Activated CD4-positive, CD25-positive, alpha-beta regulatory T cell treated with anti-CD3 and anti-CD28 coated beads, Interleukin-2, amount 50 U/mL, for 16 hours (primary cell): ENCODE measurements around the gene CHPF2.

Experiments
- DNase-seq: peaks from one replicate; pipeline ENCODE4 v3.0.0-alpha.2; 2020; ENCODE audit warnings: low read depth, low spot score

Gene CHPF2

DNA sequence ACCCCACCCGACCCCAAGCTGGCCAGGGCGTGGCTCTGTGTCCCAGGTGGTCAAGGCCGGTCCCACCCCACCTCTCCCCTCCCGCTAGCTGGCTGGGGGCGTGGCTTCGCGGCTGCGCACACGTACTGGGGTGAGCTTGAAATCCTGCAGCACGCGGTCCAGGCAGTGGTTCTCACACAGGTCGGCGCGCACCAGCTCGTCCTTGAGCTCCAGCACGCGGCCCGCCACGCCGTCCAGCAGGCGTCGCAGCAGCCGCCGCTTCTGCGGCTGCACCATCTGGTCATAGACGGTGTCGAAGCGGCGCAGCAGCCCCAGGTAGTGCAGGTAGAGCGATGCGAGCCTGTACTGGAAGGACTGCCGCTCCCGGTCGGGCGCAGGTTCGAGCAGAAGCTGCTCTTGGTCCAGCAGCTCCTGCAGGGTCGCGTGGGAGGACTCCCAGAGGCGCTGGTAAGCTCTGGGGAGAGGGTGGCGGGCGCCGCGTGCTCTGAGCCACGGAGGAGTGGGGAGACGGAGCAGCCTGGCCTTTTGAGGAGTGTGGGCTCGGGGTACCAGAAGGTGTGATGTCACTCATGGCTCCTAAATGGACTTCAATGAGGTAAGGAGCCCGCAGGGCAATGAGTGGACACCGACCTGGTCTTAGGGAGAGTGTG, 27.8 kb upstream of the CHPF2 start:
- no peak for DNase-seq

GRCh38 chr7:151205730-151206129, 26.6 kb upstream of the CHPF2 start:
- DNase-seq, result no peak

GRCh38 chr7:151206914-151207313, 25.4 kb upstream of the CHPF2 start:
- DNase-seq, result no peak

DNA sequence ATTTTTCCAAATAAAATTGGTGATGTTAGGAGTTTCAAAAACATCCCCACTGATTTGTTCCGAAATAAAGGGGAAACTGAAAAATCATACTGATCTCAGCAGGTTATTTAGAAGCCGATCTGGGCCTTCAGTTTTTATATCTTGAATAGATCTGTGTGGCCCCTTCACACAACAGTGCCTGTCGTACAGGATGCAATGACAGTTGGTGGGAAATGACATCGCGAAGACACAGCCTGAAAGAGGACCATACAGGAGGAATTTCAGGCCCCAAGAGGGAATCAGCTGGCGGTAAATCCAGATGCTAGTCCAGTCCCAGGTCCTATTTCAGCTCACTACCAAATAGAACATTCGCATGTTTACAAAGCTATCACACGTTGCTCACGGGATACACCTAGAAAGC, 25.0 kb upstream of the CHPF2 start:
- no peak for DNase-seq

GRCh38 chr7:151207804-151208203, 24.5 kb upstream of the CHPF2 start:
- DNase-seq, result no peak

GRCh38 chr7:151208253-151208862, 23.9 kb upstream of the CHPF2 start:
- DNase-seq, result no peak

GRCh38 chr7:151209588-151209987, 22.7 kb upstream of the CHPF2 start:
- no peak for DNase-seq

DNA sequence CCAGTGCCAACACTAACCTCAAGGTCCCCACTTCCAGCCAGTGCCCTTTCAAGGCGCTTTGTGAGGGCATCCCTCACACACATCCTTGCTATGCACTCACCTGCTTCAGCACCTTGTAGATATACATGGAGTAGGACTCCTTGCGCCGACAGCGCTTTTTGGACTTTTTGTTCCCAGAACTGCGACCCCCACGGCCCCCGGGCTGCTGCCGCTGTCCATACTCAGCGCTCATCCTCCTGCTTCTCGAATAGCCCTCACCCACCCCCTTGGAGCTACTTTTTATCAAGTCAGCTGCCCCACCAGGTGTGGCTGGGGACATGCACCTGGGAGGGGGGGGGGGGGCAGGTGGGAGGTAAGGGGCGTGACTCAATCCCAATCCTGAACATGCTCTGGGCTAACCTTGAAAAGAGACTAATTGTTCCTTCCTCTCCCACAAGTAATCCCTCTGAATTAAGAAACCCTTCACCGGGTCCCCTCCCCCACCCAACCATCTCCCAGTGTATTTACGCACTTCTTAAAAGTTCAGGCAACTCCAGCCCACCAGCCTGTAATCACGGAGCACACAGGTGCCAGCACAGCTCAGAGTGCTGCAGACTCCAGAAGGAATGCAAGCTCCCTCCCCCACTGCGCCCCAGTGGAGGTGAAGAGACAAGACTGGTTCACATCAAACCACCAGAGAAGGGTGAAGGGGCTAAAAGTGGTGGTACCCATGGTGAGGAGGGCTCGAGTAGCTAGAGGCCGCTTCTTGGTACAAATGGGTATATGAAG, 22.0 kb upstream of the CHPF2 start, which contains the start of gene H2BK1:
Gene H2BK1, minus strand, starts transcription at position 402 of the 768 bp plus-strand sequence. Its CDS starts 170 bp downstream, at position 232.
- no peak for DNase-seq

GRCh38 chr7:151211155-151211772, 21.0 kb upstream of the CHPF2 start:
- no peak for DNase-seq

DNA sequence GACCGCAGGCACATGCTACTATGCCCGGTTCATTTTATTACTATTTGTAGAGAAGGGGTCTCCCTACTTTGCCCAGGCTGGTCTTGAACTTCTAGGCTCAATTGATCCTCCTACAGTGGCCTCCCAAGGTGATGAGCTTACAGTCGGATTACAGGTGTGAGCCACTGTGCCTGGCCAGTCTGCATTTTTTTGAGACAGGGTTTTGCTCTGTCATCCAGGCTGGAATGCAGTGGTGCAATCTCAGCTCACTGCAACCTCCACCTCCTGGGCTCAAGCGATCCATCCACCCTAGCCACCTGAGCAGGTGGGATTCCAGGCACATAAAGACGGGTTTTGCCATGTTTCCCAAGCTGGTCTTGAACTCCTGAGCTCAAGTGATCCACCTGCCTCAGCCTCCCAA, 19.7 kb upstream of the CHPF2 start:
- DNase-seq, result no peak

- no peak for DNase-seq
Observed at GRCh38 chr7:151213826-151214225, 18.5 kb upstream of the CHPF2 start.

GRCh38 chr7:151215396-151215795, 16.9 kb upstream of the CHPF2 start:
- DNase-seq, result no peak

DNA sequence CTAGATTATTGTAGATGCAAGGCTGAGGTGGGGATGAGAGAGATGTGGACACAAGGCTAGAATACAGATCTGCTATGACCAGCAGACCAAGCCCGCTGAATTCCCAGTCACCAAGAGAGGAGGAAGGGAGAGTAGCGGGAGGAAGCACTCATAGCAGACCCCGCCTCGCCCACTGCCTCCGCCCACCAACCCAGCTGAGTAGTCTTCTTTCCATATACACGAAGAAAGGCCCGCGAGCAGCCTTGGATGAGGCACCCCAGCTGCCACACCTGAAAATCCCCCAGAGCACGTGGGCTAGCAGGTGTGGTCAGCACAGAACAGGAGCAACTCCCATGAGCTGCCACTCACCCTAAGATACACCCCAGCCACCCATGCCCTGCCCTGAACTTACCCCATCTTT, 14.1 kb upstream of the CHPF2 start:
- DNase-seq, result no peak

DNA sequence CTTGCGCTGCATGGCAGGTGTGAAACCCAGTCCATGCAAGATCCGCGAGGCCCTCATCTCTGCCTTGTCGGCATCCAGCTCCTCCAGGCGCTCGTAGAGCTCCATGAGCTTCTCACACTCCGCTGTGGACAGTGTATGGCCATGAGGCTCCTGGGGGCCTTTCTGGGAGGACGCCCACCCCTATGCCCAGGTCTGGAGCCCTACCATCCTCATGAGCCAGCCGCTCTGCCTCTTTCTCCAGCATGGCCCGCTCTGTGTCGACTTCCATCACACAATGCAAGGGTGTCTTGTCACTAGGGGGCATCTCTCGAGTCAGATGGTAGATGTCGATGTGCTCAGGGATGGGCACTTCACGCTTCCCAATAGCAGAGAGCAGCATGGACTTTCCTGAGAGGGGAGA, 8.6 kb upstream of the CHPF2 start:
- DNase-seq, result no peak

- DNase-seq, result no peak
Observed at GRCh38 chr7:151225948-151226510, 6.3 kb upstream of the CHPF2 start.

- DNase-seq, result no peak
Observed at GRCh38 chr7:151226560-151226874, 5.8 kb upstream of the CHPF2 start.

GRCh38 chr7:151226875-151227782, 5.2 kb upstream of the CHPF2 start, which contains the start of gene ABCF2:
ABCF2 (minus strand) TSS chr7:151227205; CDS start chr7:151226458, 747 bp downstream.
- DNase-seq, result peak; percentile 100

GRCh38 chr7:151228024-151228866, 4.0 kb upstream of the CHPF2 start:
- no peak for DNase-seq

GRCh38 chr7:151229249-151229648, 3.0 kb upstream of the CHPF2 start:
- DNase-seq, result no peak

DNA sequence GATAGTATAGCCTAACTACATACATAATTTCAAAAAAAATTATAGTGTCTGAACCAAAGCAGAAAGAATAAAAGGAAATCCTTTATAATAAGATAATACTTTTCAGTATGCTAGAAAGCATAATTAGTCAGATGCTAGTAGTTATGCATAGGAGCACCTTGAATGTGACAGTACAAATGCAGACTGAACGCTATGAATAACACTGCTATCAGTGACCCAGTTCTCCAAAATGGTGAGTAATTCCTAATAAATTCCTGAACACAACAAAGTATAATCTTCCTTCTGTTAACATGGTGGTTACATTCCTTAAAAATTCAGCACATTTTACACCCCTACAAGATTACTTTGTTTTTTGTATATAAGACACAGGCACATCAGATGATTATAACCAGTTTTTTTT, 1.2 kb upstream of the CHPF2 start:
- DNase-seq, result no peak
